GM13977 (cell line): Measurements from ENCODE around the gene MYOZ1.

Experiments
- DNase-seq: peaks from one replicate; pipeline ENCODE4 v3.0.0; 2012; ENCODE audit warnings: low spot score
- CTCF ChIP-seq: IDR thresholded peaks from 2 replicates; pipeline ENCODE4 v1.5.1; 2012; ENCODE audit warnings: mild to moderate bottlenecking, control low read depth; ENCODE audit not compliant: insufficient read depth; ENCODE audit errors: extremely low read depth, missing control alignments
- in situ Hi-C: fragments of 300-500 bp; cut with MboI; formaldehyde crosslinking; loops from one replicate; pipeline ENCODE4 v1.12.0; 2022; ENCODE audit warnings: low sequenced_read_pairs, low pct_unique_long_range_greater_than_20kb, mixed read lengths, inconsistent platforms; ENCODE audit not compliant: unreplicated experiment

Gene MYOZ1

GRCh38 chr10:73644015-73644743 is 2.9 kb upstream of the MYOZ1 start:
- in situ Hi-C loops = loop anchor here (5.0 to 25.0 kb wide), 2 partner anchors 107 to 382 kb away; partner anchors contain the start of gene MRPS16
- peak; percentile 77 for DNase-seq
- TF ChIP-seq CTCF = peak; percentile 74

GRCh38 chr10:73643362-73643761 is 2.1 kb upstream of the MYOZ1 start:
- in situ Hi-C loops = loop anchor here (5.0 to 25.0 kb wide), 2 partner anchors 106 to 381 kb away; partner anchors contain the start of gene MRPS16
- no peak for TF ChIP-seq CTCF
- no peak for DNase-seq

- no peak for TF ChIP-seq CTCF
- in situ Hi-C loops = loop anchor here (25.0 kb wide), 1 partner anchor 377 kb away; the partner anchor contains the start of gene MRPS16
- no peak for DNase-seq
Observed at GRCh38 chr10:73639286-73639685, 2.0 kb downstream of the MYOZ1 start.

GRCh38 chr10:73635781-73636180 is 5.5 kb downstream of the MYOZ1 start:
- in situ Hi-C loops = loop anchor here (25.0 kb wide), 1 partner anchor 373 kb away; the partner anchor contains the start of gene MRPS16
- DNase-seq = no peak
- TF ChIP-seq CTCF = no peak

GRCh38 chr10:73634421-73634820 is 6.9 kb downstream of the MYOZ1 start:
- in situ Hi-C loops = loop anchor here (25.0 kb wide), 1 partner anchor 372 kb away; the partner anchor contains the start of gene MRPS16
- no peak for TF ChIP-seq CTCF
- DNase-seq = no peak

- DNase-seq = no peak
- in situ Hi-C loops = loop anchor here (25.0 kb wide), 1 partner anchor 367 kb away; the partner anchor contains the start of gene MRPS16
- TF ChIP-seq CTCF = no peak
Observed at GRCh38 chr10:73629165-73629564, 12.1 kb downstream of the MYOZ1 start.
